DMS153 treated with DMSO at 0.1 percent for 48 hours (cell line): ENCODE measurements around the gene PRTFDC1.
"Not testable (repeated sequence)": the region's sequence is repeated elsewhere in the genome, so short reads cannot be mapped to it uniquely, and the experiment has no call there.

ENCODE experiments used
- DNase-seq: peaks from one replicate; lab custom pipeline; 2025; ENCODE audit not compliant: unreplicated experiment; lab: John Stamatoyannopoulos, UW

PRTFDC1 gene

DNA sequence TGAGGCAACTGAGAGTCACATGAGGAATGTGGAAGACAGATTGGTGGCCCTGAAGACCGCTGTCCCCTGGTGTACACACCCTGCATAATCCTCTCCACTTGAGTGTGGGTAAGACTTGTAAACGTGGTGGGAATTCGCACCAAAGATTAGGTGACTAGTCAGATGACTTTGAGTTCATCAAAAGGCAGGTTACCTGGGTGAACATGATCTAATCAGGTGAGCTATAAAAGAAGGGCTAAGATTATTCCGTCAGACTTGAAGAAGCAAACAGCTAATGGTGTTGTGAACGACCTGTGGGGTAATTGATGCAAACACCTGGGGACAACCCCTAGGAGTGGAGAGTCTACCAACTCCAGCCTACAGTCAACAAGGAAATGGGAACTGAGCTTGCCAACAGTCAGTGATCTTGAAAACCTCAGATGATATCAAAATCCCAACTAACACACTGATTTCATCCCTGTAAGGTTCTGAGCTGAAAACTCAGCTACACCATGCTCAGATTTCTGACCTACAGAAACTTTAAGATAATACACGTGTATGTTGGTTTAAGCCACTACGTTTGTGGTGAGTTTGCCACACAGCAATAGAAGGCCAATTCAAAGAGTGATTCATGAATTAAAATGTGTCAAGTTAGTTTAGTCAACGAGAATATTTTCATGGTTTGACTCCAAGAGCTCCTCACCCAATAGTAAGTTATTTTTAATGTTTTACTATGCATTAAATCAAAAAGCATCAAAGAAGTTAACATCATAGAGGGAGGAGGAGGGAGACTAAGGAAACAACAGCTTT is 16.7 kb downstream of the PRTFDC1 start:
- DNase-seq: no peak

DNA sequence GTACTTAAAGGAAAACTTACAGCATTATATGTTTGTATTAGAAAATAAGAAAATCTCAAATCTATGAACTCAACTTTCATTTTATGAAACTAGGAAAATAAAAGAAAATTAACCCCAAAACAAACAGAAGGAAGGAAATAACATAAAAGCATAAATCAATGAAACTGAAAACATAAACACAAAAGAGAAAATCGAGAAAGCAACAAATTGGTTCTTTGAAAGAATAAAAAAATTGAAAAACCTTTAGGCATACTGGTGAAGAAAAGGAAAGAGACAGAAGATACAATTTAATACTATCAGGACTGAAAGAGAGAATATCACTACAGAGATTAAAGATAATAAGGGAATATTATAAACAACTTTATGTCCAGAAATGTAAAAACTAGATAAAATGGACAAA is 21.2 kb downstream of the PRTFDC1 start:
- no peak for DNase-seq

DNA sequence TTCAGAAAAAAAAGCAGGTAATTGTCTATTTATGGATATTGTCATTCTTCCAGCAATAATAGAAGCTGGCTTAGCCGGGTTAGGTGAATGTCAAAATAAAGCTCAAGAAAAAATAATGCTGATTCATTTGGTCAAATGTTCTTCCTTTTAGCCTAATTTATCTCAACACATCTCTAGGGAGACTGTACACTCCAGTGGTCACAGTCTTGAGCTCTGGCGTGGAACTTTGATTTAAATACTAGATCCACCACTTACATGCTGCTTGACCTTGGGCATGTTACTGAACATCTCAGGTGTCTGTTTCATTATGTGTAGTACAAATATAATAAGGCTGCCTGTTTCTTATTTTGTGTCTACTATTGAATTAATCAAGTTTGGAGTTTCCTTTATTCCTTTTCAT is 22.0 kb downstream of the PRTFDC1 start:
- DNase-seq: no peak

DNA sequence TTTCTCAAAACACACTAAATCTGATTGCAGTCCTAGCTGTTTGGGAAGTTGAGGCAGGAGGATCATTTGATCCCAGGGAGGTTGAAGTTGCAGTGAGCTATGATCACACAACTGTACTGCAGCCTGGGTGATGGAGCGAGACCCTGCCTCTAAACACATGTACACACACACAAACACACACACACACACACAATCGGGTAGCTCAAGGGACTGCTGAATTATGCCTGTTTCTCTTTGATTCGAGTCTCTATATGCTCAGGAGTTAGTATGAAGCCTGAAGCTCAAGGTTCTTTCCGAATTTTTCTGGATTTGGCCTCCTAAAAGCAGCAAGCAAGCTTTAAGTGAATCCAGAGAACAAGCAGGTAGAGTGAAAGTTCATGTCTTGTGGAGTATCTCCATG is 22.5 kb downstream of the PRTFDC1 start:
- no peak for DNase-seq

DNA sequence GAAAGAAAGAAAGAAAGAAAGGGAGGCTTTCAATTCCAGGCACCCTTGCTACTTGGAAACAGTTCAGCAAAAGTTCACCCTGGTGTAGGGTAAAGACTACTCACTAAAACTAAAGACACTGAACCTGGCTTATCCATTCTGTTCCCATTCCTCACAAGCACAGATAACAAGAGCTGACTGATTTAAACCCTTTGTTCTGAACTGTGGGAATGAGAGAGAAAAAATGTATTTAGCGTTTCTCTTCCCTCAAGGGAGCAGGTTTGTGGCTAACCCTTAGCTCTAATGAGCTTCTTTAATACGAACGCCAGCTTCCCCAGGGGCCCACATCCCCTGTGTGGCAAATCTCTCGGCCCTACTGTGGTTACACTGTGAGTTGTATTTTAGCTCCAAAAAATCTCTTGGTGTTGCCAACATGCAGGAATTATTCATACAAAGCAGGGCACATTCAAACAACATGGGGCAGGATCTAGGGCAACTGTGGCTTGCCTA is 23.3 kb downstream of the PRTFDC1 start:
- no peak for DNase-seq

DNA sequence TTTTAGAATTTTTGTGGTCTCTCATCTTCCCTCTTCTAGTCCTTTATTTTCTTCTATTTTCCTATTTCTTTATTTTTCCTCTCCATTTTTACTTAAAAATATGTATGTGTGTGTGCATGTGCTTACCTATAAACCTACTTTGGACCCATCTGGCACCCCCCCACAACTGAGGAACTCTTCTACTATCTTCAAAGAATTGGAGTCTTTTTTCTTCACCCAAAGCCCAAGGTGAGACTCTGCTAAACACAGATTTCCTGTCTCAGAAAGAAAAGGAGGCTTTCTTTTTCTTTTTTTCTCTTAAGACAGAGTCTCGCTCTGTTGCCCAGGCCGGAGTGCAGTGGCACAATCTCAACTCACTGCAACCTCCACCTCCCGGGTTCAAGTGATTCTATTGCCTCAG is 24.2 kb downstream of the PRTFDC1 start:
- no peak for DNase-seq

DNA sequence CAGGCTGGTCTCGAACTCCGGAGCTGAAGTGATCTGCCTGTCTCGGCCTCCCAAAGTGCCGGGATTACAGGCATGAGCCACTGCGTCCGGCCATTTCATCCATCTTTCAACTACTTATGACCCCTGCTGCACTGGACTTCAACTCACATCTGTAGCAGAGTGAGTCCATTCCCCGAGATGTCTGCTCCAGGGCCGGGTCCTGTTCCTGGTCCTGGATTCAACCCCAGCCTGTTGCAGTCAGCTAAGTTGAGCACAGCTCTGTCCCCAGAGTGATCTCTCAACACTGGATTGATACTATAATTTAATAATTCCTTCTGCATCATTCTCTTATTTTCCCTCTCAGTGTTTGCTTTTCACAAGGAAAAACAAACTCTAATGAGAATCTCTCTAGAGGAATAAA is 25.8 kb downstream of the PRTFDC1 start:
- DNase-seq: no peak

DNA sequence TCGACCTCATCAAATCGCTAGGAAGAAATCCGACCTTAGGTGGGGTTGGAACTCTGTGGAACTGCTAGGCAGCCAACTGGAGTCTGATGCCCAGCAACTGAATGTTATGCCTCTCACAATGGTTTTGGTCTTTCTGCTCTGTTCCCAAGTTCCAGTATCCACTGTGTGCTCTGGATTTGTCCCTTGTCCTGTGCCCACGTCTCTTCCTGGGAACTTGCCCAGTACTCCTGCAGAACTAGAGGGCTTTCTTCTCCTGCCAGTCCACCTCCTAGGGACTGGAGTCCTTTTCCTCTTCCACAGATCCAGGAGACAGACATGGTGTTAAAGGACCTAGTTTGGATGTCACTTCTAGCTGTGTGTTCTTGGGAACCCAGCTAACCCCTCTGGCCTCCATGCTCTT is 26.6 kb downstream of the PRTFDC1 start:
- DNase-seq: no peak

DNA sequence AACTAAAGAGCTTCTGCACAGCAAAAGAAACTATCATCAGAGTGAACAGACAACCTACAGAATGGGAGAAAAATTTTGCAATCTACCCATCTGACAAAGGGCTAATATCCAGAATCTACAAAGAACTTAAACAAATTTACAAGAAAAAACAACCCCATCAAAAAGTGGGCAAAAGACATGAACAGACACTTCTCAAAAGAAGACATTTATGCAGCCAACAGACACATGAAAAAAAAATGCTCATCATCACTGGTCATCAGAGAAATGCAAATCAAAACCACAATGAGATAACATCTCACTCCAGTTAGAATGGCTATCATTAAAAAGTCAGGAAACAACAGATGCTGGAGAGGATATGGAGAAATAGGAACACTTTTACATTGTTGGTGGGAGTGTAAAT is 27.9 kb downstream of the PRTFDC1 start:
- DNase-seq: not testable (repeated sequence)

DNA sequence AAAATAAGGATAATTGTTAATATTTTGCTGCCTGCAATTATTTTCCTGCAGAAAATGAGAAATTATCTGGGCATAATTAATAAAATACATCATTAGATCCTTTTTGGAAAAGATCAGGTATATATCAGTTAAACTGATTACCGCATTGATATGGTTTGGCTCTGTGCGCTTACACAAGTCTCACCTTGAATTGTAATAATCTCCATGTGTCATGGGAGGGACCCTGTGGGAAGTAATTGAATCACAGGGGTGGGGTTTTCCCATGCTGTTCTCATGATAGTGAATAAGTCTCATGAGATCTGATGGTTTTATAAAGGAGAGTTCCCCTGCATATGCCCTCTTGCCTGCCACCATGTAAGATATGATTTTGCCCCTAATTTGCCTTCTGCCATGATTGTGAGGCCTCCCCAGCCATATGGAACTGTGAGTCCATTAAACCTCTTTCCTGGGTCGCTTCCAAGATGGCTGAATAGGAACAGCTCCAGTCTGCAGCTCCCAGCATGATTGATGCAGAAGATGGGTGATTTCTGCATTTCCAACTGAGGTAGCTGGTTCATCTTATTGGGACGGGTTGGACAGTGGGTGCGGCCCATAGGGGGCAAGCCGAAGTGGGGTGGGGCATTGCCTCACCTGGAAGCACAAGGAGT is 30.1 kb downstream of the PRTFDC1 start:
- DNase-seq: not testable (repeated sequence)

DNA sequence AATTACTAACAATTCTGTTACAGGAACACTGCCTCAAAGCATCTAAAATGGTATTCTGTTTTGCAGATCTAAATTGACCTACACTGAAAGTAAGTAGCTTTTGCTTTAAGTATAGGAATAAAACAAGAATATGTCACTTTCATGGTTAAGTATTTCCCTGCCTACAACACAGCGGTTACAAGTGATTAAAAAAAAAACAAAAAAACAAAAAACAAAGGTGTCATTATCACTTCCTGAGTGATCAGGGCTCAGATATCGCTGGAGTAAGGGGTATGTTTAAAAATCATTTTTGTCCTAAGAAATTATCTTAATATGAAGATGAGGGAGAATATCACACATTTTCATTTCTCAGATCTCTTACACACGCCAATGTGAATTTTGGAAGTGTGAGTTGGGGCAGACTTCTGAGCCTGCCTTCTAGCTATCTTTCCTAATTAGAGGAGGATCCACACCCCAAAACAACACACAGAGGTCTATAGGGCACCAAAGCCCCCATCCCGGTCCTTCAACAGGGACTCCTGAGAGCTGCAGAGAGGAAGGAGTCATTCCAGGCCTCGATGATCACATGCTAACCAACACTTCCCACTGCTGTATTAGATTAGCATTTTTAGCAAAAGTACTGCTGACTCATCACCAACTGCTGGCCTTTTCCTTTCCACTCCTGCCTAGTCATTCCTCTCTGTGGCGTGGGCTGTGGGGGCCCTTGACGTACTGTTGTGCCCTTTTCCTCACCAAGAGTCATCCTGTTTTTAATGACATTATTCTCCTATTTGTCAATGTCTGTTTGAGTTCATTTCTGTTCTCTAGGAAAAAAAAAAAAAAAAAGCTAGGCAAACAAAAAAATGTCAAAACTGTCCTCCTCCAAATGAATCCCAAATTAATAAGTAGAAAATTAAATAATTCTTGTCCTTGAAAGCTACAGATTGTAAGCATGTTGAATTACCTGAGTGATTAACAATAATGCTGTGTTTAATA is 31.2 kb downstream of the PRTFDC1 start:
- DNase-seq: no peak

DNA sequence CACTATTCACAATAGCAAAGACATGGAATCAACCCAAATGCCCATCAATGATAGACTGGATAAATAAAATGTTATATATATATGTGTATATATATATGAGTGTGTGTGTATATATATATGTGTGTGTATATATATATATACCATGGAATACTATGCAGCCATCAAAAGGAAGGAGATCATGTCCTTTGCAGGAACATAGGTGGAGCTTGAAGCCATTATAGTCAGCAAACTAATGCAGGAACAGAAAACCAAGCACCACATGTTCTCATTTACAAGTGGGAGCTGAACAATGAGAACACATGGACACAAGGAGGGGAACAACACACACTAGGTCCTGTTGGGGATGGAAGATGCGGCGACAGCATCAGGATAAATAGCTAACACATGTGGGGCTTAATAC is 32.2 kb downstream of the PRTFDC1 start:
- not testable (repeated sequence) for DNase-seq

DNA sequence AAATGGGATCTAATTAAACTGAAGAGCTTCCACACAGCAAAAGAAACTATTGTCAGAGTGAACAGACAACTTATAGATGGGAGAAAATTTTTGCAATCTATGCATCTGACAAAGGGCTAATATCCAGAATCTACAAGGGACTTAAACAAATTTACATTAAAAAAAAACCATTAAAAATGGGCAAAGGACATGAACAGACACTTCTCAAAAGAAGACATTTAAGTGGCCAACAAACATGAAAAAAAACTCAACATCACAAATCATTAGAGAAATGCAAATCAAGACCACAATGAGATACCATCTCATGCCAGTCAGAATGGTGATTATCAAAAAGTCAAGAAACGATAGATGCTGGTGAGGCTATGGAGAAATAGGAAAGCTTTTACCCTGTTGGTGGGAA is 32.8 kb downstream of the PRTFDC1 start:
- DNase-seq: not testable (repeated sequence)

DNA sequence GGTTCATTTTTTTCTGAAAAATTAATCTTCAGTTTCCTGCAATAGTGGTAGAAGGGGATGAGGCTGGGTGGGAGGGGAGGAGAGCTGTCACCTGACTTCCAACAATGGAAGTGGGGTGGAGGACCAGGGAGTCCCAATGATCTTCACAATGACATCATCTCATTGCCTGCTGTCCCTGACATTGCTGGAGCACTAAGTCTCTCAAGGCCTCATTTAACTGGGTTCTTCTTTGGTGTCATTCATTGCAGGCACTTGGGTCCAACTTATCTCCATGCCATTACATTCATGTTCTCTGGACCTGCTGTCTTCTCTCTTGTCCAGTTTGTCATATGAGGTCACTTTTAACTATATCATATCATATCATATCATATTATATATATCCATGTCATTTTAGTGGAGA is 34.4 kb downstream of the PRTFDC1 start:
- no peak for DNase-seq

DNA sequence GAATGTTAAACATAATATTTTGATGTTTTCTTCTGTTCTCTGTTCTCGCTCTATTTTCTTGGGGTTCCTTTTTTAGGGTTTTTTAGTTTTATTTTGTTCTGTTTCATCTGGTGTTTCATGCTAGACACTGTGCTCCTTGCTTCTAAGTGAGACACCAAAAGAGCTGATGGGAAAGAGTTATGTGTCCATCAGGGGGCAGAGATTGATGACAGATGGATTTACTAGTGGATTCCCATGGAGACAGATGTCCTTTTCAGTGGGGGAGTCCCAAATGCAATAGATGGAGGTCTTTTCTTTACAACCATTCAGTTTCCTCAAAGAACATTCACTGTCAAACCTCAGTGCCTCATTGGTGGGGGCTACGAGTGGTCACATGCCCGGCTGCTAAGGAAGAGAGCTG is 34.9 kb downstream of the PRTFDC1 start:
- no peak for DNase-seq

DNA sequence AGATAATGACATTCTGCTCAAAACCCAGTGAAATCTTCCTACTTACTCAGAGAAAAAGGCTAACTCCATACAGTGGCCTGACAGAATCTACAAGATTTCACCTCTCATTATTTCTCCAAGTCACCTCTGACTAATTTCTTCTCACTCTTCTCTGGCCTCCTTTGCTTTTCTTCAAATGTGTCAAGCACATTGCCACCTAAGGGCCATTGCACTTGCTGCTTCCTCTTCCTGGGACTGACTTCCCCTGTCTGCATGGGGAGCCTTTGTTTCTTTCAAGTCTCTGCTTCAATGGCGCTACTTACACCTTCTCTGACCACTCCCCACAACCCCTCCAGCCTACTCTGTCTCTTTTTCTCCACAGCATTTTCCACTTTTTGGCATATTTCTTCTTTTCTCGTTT is 36.0 kb downstream of the PRTFDC1 start:
- no peak for DNase-seq

DNA sequence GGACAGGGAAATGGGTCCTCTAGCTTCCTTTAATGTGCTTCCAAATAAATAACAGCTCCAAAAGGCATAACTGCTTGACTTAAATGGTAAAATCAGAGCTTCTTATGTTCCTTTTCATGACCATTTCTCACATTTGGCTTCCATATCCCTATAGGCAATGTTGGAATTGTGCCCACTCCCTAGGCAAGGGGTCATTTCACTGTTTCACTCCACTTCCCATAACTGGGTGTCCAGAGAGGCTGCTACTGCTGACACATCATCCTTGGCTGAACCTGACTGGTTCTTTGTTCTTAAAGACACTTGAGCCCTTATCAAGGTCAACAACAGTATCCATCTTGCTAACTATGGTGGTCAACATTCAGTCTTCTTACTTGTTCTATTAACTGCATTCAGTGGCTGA is 37.1 kb downstream of the PRTFDC1 start:
- no peak for DNase-seq

DNA sequence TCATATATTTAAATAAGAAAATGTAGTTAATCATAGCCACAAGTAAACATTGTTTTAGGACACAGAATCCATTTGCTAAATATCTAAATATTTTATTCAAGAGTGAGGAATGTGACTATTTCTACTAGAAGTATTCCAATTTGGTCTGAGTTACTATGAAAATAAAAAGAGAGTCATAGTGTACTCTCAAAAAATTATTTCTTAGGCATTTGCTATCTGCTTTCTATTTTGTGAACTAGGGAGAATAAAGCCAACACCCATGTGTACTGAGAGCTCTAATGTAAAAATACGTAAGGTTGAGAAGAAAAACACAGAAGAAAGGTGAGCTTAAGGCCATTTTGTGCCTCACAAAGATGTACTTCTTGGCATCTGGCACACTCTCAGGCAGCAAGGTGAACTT is 38.3 kb downstream of the PRTFDC1 start:
- no peak for DNase-seq

DNA sequence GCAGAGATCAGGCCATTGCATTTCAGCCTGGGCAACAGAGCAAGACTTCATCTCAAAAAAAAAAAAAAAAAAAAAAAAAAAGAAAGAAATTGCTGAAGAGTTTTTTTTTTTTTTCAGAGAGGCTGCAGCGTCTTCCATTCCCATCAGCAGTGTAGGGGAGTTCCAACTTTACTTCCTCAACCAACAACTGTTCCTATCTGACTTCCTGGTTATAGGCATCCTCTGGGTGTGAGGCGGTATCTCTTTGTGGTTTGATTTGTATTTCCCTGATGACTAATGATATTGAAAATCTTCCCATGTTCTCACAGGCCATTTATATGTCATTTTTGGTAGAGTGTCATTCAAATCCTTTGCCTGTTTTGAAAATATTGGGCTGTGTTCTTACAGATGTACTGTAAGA is 40.2 kb downstream of the PRTFDC1 start:
- DNase-seq: no peak

DNA sequence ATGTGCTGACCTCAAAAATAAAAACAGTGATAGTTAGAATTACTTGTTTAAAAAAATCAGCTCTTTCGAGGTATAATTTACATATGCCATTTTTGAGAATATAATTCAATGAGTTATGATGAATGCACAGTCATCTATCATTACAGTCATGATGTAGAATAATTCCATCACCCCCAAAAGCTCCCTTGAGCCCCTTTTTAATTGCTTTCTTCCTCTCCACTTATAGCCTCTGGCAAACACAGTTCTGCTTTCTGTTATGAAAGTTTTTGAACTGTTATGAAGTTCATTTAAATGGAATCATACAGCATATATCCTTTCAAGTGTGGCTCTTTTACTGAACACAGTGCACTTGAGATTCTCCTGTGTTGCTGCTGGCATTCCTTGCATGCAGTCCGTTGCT is 41.4 kb downstream of the PRTFDC1 start:
- DNase-seq: no peak

DNA sequence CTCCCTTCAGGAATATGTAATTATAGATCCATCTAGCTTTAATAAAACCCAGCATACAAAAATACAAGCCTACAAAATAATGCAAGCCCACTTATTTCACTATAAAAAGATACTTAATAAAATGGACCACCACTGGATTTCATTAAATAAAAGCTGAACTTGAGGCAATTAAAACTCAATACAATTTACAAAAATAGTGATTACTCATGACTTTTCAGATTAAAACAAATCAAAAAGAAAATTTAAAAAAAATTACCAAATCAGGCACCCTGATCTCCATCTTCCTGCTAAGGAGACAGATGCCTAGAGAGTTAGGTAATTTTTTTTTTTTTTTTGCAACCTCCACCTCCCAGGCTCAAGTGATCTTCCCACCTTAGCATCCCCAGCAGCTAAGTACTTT is 41.8 kb downstream of the PRTFDC1 start:
- no peak for DNase-seq
